Measurements from ENCODE around the gene CELF2.
A peak's percentile ranks its signal among the peaks of the same experiment; 100 is the strongest.

Gene CELF2

GRCh38 chr10:11206676-11207559, 189.2 kb downstream of the CELF2 start:
- no peak for DNase-seq

DNA sequence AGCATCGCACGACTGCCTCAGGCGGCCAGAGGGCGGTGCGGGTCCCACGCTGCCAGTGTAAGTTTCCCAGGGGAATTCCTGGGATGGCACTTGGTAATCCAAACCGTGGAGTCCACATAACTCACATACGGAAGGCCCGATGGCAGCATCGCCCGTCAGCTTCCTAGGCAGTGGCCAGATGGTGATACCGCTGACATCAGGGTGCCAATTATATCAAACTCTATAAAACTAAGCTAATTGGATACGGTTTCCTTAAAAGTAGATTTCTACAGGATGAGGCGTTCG, 189.8 kb downstream of the CELF2 start:
- no peak for DNase-seq

DNA sequence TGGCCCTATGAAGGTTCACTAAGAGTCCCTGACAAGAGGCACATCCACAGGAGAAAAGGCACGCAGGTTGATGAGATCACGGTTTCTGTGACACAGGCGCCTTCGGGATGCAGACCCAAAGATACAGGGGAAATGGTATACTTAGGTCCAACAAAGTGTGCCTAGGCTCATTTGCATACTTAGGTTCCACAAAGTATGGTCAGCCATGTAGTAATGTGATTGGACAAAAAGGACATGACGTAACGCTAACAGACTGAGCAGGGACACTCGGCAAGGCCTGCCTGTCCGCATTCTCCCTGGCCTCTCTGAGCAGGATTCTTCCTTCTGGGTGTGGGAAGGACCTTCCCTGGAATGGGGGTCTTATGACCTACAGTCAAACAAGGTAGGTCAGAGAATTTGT, 190.6 kb downstream of the CELF2 start:
- no peak for DNase-seq

- DNase-seq = peak; percentile 46
Measured at GRCh38 chr10:11208908-11209829, 191.5 kb downstream of the CELF2 start.

- no peak for DNase-seq
Measured at GRCh38 chr10:11209830-11210181, 192.1 kb downstream of the CELF2 start.

DNA sequence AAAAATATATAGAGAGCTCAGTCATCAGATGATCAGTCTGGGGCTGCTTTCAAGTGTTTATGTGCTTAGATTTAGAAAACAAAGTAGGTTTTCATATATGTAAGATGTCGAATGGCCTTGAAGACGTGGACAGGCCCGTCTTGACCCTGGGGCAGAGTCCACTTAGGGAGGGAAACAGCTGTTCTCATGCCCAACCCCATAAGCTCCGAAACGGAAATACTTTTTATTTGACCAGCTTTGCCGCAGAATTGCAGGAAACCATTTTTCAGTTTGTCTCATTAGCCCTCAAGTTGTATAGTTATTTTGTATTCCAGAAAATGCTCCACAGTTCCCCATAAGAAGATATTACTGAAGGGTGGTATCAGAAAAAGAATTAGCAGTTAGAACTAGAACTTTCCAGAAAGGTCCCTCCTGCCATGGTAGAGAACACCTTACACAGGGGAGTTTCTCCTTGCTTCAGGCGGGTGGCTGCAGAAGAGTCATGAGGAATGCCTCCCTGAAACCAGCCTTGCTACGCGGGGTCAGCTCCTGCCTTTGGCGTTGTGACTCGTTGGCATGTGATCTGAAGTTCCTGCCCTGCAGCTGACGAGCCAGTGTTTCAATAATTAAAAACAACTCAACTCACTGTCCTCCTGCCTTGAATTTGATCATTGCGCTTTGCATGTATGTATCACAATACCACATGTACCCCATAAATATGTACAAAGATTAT, 192.7 kb downstream of the CELF2 start:
- no peak for DNase-seq

DNA sequence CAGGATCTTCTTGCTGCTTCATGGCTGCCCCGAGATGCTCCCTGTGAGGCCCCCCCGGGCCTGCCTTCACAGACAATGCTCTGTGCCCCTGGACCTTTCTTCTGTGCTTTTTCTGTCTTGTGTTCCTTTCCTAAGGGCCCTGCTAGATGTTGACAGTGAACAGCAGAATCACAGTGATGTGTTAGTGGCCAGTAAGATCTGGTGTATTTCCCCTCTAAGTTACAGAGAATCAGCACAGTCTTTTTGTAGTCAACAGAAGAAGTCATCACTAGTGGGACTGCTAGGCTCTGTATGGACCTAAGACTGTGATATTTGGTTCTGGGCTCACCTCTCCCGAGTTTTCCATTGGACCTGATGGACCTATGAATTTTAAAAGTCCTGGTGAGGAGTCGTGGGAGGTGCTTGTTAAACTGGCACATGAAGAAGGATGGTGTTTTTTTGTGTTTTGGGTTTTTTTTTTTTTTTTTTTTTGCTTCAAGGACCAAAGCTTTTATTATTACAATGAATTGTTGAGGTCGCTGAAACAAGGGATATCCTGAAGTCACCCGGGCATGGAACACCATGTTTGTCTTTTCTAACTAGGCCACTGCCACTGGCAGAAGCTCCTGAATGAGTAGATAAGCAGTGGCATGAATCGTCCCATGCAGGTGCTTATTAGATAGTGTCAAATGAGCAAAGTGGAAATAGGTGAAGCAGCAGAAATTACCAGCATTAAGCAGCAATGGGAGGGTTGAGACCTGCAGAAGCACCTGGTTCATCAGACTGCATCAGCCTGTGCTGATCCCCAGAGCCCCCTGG, 194.8 kb downstream of the CELF2 start:
- no peak for DNase-seq

DNA sequence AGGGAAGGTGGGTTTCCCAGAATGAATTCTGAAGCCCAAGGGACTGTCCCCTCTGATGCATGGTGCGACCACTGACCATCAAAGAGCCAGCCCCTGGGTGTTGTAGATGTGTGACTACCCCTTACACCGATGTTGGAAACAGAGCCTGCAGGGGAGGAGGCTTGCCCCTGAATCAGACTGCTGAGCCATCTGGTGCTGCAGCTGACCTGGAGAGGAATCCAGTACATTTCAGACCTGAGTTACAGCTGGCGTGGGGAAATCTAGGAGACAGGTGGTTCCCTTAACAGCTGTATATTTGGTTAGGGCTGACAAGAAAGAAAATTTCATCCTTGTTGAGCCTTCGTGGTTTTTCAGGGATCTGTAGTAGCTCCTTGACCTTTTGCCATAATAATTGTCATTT, 195.5 kb downstream of the CELF2 start:
- DNase-seq = no peak

GRCh38 chr10:11214407-11214806, 196.7 kb downstream of the CELF2 start:
- no peak for DNase-seq

- no peak for DNase-seq
Measured at GRCh38 chr10:11215471-11215870, 197.8 kb downstream of the CELF2 start.

GRCh38 chr10:11217521-11217920, 199.8 kb downstream of the CELF2 start:
- DNase-seq = no peak

DNA sequence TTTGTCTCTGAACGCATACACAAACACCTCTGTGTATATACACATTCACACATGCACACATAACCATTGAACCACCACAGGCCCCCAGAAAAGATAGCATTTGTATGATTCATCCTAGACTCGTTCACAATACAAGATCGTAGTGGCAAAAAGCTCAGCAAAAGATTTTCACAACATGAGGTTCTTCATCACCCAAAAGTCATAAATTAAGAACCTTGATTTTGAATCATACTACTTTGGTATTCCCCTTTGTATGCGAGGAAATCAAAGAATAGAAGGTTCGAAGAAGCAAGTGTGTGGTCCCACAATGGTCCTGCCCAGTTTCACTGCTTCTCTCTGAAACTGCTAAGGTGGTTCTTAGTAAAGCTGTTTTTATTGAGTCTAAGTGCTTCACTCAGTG, 200.7 kb downstream of the CELF2 start:
- peak; percentile 44 for DNase-seq

DNA sequence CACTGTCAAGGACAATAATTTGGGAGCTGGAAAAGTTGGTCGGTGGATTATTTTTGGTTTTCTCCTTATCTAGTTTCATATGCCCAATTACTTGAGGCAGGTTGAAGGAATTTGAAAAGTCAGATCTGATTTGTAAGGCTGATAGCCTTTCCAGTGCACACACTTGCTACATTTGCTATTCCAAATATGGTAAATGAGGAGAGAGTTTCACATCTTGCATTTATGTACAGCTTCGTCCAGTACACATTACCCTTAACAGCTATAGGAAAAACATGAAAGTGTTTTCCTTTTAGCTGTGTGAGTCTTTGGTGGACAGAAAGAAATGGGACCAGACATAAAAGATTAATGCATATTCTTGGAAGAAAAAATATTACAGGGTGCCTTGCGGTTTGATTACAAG, 201.8 kb downstream of the CELF2 start:
- no peak for DNase-seq

- DNase-seq = no peak
Measured at GRCh38 chr10:11223081-11223480, 205.4 kb downstream of the CELF2 start.

GRCh38 chr10:11223507-11224140, 206.0 kb downstream of the CELF2 start:
- DNase-seq = no peak

DNA sequence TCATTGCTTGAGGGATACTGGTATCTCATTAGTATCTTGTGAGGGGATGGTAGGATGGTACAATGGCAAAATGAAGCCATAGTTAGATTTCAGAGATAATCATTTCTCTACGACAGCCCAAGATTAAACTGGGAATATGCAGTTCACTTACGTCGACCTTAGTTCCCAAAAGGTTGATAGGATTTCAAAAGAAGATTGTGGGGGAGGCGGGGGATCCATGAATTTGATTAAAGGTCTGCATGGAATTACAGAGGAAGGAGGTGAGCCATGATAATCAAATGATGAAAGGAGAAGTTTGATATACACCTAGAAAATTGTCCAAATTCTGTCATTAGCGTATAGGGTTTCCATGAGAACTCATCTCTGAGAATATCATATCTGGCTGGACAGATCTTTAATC, 206.6 kb downstream of the CELF2 start:
- no peak for DNase-seq

DNA sequence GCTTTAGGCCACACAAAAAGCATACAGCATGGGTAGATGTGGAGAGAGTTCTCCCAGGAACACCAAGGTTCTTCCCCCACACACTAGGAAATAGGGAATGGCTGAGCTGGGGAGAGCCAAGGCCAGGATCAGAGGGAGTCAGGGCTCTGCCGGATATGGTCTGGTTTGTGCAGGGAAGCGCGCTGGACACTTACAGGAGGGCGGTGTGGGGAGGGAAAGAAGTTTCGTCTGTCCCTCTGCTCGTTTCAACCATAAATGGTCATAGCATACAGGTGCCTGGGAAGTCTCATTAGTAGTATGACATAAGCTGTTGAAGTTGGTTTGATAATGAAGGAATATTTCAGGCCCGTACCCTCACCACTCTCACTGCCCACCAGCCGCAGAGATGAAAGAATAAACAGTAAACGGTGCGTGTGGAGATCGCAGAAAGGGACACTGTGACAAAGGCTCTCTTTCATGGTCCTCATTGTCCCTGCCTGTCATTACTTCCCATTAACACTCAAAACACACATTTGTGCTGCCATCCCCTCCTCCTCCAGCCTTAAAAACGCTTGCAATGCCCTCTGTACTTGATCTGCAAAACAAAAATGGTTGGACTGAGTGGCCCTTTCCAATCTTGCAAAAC, 207.2 kb downstream of the CELF2 start:
- DNase-seq = no peak

- peak; percentile 81 for DNase-seq
Measured at GRCh38 chr10:11225935-11226334, 208.3 kb downstream of the CELF2 start.

DNA sequence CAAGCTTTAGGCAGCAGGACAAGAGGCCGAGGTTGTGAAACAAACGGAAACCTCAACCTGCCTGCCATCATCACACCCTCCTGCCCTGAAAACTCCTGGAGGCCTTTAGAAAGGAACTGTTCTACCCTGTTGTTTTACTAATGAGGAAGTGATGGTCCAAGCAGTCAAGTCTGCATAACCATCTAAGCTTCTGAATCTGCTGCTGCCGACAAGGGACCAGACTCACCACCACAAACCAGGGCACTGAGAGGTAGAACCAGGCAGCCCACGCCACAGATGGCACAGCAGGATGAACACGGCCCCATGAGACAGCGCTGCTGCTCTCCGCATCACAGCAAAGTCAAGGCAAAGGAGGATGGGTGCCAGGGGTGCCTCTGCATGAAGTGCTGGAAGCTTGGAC, 209.4 kb downstream of the CELF2 start:
- DNase-seq = no peak

GRCh38 chr10:11229893-11230292, 212.2 kb downstream of the CELF2 start:
- no peak for DNase-seq

DNA sequence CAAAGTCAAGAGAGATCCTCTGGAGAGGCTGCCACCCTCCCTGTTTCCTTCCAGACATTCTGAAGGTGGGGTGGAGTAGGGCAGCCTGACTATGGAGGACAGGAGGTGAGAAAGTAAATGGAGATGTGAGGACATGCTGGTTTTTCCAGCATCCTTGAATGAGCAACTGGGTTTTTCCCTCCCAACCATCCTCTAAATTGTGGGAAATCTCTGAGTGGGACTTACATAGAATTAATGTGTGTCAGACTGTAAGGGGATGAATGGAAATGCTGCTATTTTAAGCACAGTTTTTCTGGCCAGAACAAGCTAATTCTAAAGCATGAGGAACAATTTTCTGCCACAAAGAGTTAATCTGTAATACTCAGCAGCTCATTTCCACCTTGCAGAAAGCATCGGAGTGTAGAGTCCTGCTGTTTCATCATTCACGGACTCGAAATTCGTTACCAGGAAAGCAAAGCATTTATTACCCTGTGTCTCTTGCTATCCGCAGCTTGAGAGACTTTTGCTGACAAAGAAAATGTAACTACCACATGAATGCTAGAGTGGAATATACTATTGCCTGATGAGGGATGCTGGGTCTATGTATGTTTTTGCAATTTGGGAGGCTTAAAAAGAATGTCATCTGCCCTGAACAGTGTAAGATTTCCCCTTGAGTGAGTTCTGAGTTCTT, 213.0 kb downstream of the CELF2 start:
- DNase-seq = no peak

All from activated CD4-positive, alpha-beta T cell treated with anti-CD3 and anti-CD28 coated beads, Interleukin-2, Interleukin-6, amounts not matched to agents 100 ng/mL and 50 ng/mL, durations not matched to agents 16 hours and 8 hours (primary cell).